Stimulated activated CD4-positive, alpha-beta T cell treated with anti-CD3 and anti-CD28 coated beads, Interleukin-2, amount 100 ng/mL, for 24 hours (primary cell): ENCODE results near the gene FAM151A.
"Not testable (repeated sequence)": the region's sequence is repeated elsewhere in the genome, so short reads cannot be mapped to it uniquely, and the experiment has no call there.

ENCODE experiments used
- DNase-seq, 2 donors: peaks; one replicate each; pipeline ENCODE4 v3.0.0-alpha.2; 2020

The FAM151A gene

DNA sequence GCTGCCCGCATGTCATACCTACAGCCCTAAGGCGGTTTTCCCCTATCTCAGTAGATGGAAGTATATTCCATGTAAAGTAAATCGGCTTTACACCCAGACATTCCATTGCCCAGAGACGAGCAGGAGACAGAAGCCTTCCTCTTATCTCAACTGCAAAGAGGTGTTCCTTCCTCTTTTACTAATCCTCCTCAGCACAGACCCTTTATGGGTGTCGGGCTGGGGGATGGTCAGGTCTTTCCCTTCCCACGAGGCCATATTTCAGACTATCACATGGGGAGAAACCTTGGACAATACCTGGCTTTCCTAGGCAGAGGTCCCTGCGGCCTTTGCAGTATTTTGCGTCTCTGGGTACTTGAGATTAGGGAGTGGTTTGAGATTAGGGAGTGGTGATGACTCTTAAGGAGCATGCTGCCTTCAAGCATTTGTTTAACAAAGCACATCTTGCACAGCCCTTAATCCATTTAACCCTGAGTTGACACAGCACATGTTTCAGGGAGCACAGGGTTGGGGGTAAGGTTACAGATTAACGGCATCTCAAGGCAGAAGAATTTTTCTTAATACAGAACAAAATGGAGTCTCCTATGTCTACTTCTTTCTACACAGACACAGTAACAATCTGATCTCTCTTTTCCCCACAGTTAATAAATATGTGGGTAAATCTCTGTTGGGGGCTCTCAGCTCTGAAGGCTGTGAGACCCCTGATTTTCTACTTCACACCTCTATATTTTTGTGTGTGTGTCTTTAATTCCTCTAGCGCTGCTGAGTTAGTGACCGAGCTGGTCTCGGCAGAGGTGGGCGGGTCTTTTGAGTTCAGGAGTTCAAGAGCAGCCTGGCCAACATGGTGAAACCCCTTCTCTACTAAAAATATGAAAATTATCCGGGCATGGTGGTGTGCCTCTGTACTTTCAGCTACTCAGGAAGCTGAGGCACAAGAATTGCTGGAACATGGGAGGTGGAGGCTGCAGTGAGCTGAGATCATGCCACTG lies 13.4 kb upstream of the FAM151A start:
- DNase-seq, result not testable (repeated sequence)

DNA sequence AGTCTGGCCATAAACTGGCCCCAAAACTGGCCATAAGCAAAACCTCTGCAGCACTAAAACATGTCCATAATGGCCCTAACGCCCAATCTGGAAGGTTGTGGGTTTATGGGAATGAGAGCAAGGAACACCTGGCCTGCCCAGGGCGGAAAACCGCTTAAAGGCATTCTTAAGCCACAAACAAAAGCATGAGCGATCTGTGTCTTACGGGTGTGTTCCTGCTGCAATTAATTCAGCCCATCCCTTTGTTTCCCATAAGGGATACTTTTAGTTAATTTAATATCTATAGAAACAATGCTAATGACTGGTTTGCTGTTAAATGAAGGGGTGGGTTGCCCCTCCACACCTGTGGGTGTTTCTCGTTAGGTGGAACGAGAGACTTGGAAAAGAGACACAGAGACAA lies 12.5 kb upstream of the FAM151A start:
- DNase-seq, result not testable (repeated sequence)

- no peak for DNase-seq
Measured at GRCh38 chr1:54627196-54627595, 3.9 kb upstream of the FAM151A start.

DNA sequence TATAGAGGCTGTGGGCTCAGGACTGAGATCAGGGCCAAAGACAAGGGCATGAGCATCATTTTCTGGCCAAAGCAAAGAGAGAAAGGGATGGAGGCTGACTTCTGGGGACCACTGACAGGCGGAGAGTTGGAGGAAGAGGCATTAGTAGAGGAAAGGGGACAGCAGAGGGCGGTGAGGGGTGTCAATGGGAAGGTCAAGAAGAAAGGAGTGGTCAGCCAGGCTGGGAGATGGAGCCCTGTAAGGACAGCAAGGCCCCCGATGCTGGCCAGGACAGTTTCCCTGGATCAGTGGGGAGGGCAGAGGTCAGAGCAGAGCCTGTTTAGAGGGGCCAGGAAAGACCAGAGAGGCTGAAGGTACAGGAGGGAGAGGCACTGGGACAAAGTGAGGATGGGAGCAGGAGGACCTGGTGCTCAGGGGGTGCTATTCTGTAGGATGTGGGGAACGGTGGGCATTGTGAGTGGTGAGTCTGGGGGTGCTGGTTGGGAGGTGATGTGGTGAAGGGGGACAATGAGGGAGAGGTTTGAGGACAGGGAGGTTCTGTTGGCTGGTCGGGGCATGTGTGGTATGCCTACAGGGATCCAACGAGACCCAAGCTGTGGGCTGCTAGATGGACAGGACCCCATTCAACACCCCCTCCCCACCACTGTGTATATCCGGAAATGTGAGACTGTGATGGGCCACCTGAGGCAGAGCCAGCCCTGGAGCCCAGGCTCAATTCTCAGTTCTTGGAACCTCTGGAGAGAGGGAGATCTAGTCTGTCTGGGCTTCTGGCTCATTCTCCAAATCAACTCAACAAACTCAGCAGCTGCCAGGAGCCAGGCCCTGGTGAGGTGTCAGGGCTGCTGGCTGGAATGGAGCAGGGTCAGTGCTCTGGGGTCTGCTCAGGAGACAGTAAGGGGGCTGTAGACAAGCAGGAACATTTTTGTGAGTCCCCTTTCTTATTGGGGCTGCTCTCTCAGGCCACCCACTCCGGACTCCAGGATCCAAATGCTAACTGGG lies 1.4 kb upstream of the FAM151A start:
- DNase-seq, result no peak

DNA sequence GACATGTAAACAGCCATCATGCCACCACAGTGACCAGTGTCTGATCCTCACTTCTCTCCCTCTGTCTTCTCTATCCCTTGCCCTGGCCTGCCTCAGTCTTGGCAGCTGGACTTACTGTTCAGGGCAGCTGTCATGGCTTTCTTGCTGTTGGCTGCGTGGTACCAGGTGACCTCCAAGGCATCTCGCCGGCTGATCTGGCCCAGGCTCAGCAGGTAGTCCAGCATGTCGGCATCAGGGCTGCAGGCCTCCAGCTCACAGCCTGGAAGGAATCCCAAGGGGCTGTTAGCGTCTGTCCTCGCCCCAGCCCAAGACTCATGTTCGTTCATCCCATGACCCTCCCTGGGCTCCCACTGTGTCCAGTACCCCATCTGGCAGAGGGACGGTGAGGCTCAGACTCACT lies 3.6 kb downstream of the FAM151A start:
- DNase-seq, result no peak

DNA sequence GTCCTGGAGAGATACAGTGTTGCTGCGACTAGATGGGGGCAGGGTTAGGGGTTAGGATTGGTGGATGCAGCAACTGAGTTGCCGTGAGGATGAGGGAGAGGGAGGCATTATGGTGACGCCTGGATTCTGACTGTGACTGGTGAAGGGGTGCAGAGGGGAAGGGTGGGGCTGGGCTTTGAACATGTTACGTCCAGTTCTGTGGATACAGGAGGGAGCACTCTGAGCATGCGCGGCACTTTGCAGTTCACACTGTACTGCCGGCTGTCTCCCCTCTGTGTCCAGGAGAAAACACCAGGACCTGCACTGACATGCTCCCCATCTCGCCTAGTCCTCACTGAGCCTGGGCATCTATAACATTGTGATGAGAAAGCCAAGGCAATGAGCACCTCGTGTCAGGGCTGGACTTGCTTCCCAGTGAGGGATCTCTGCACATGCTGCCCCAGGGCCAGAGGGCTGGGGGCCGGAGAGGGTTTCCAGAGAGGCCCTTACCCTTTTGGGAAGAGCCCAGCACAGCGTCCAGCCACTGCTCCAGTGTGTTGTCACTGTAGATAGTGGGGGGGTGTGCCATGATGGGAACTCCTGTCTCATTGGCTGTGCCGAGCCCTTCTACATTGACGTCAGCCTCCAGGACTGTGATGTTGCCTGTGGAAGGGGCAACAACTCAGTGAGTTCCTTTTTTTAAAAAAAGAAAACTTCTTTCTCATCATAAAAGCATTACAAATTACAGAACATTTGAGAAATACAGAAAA lies 7.6 kb downstream of the FAM151A start:
- DNase-seq, result no peak

DNA sequence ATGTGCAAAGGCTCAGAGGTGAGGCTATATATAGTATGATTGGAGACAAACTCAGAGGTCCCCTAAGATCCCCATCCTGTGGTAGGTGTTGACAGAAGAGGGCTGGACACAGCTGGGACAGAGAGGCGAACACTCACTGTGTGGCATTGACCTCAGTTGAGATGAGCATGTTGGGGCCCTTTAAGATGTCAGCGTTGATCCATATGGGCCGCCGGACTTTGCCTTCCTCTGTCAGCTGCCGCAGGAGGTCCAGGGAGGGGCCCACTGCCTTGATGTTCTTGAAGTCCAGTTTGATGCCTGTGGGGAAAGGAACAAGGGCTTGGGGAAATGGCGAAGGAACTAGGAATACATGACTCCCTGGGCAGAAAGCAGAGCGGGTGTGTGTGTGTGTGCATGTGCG lies 8.8 kb downstream of the FAM151A start:
- no peak for DNase-seq

- DNase-seq, result no peak
Measured at GRCh38 chr1:54614024-54614423, 9.3 kb downstream of the FAM151A start.

- no peak for DNase-seq
Measured at GRCh38 chr1:54611621-54612020, 11.7 kb downstream of the FAM151A start.

- no peak for DNase-seq
Measured at GRCh38 chr1:54610601-54611580, 12.4 kb downstream of the FAM151A start.

GRCh38 chr1:54610048-54610447 lies 13.3 kb downstream of the FAM151A start:
- DNase-seq, result no peak

DNA sequence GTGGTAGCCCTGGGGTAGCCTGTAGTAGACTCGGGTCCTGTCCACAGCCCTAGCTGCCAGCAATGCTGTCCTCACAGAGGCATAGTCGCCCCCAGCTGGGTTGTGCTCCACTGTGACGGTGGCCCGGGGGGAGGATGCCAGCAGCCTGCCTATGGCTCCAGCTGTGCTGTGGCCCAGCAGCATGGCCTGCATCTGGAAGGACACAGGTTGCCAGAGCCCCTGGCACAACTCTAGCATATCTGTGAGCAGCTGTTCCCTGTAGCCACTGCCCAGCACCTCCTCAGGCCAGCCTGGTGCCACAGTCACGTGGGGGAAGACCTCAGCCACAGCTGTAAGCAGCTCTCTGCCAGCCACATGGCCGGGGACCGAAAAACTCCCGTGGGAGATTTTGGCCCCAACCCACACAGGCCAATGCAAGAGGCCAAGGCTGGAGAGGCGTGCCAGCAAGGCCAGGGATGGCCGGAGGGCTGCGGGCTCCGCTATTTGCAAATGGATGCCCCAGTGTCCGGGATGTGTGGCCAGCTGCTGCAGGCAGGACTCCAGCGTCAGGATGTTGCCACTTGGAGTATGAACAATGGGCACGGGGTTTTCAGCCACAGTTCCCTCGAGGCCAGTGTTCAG lies 13.9 kb downstream of the FAM151A start:
- no peak for DNase-seq

DNA sequence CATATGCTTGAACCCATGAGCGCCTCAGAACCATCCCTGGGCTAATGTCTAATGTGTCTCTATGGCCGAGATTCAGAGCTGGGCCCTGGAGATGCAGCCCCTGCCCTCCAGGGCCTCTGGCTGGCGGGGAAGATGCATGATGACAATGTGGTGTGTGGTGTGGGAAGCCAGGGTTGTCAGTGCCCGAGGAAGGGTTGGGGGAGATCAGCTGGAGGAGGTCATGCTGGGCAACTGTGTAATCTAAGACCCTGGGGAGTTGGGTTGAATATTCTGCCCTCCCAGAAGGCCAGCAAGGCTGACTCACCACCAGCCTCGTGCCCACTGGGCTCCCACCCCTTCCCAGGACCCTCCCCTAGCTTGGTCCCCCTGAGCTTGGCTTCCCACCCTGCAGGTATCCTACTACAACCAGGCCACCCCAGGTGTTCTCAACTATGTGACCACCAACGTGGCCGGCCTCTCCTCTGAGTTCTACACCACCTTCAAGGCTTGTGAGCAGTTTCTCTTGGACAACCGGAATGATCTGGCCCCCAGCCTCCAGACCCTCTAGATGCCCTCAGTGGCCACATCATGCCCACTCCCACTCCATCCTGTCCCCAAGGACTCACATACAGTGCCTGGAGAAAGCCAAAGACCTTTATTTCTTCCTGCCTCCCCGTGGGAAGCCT lies 14.6 kb downstream of the FAM151A start:
- DNase-seq, result no peak

DNA sequence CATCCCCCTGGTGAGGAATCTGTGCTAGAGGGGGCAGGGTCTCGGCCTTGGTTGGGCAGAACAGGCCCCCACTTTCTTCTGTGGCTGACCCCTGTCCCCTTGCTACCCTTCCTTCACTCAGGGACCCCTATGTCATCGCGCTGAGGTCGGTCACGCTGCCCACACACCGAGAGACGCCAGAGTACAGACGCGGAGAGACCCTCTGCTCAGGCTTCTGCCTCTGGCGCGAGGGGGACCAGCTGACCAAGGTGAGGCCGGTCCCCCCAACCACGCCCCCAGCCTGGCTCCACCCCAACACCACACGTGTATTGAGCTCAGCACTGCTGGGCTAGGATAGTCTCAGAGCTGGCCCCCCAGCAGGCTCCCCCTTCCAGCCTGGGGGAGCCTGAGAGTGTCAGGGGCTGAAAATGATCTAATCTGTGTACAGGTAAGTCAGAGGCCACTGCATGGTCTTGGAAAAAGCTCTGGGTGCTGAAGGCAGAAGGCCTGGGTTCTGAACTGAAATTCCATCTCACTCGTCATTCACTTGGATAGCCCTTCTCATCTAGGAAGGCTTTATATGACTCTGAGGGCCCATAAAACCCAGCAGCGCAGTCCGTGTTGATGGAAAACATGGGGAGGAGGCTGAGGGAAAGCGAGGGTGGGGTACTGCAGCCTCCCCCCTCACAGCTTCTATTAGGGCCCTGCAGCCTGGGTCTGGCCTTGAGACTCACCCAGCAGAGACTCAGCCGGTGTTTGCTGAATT lies 15.3 kb downstream of the FAM151A start:
- DNase-seq, result no peak

DNA sequence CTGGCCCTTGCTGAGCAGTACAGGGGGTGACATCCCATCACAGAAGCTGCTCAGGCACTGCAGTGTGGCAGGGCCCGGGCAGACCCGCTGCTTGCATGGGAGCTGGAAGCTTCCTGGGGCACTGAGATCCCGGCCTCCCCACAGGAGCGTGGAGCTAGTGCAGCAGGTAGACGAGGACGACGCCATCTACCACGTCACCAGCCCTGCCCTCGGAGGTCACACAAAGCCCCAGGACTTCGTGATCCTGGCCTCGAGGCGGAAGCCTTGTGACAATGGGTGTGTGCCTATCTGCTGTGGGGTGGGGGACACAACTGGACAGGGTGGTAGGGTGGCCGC lies 16.4 kb downstream of the FAM151A start:
- DNase-seq, result no peak

GRCh38 chr1:54606096-54606989 lies 17.0 kb downstream of the FAM151A start:
- no peak for DNase-seq

- DNase-seq, result peak in 1 of 2 donors; percentile 17
Measured at GRCh38 chr1:54604572-54605370, 18.6 kb downstream of the FAM151A start.

- no peak for DNase-seq
Measured at GRCh38 chr1:54604051-54604450, 19.3 kb downstream of the FAM151A start.
